HEK293 (cell line): ENCODE results near the gene ZNF579.

Experiments
- ATF2 ChIP-seq: fragments of 450-650 bp; formaldehyde crosslinking; IDR thresholded peaks from 2 replicates; pipeline ENCODE4 v1.5.1; 2016; ENCODE audit warnings: missing biosample characterization, missing genetic modification characterization, low read depth
- CTCF ChIP-seq: fragments of 450-650 bp; formaldehyde crosslinking; IDR thresholded peaks from 2 replicates; pipeline ENCODE4 v1.5.1; 2016; ENCODE audit warnings: missing biosample characterization, missing genetic modification characterization
- PATZ1 ChIP-seq: fragments of 450-650 bp; formaldehyde crosslinking; IDR thresholded peaks from 2 replicates; pipeline ENCODE4 v1.5.1; 2016; ENCODE audit warnings: missing biosample characterization, missing genetic modification characterization
- YY1 ChIP-seq: fragments of 450-650 bp; formaldehyde crosslinking; IDR thresholded peaks from 2 replicates; pipeline ENCODE4 v1.5.1; 2018; ENCODE audit warnings: missing biosample characterization, missing genetic modification characterization
- ZNF174 ChIP-seq: fragments of 450-650 bp; formaldehyde crosslinking; IDR thresholded peaks from 2 replicates; pipeline ENCODE4 v1.5.0; 2017; ENCODE audit warnings: missing biosample characterization, mild to moderate bottlenecking, missing genetic modification characterization
- ZNF23 ChIP-seq: fragments of 450-650 bp; formaldehyde crosslinking; IDR thresholded peaks from 2 replicates; pipeline ENCODE4 v1.5.1; 2016; ENCODE audit warnings: missing biosample characterization, missing genetic modification characterization, borderline replicate concordance
- ZNF561 ChIP-seq: fragments of 450-650 bp; IDR thresholded peaks from 2 replicates; pipeline ENCODE4 v1.5.1; 2018; ENCODE audit warnings: missing biosample characterization, missing genetic modification characterization, borderline replicate concordance
- ZSCAN5A ChIP-seq: fragments of 450-650 bp; formaldehyde crosslinking; IDR thresholded peaks from 2 replicates; pipeline ENCODE4 v1.5.1; 2016; ENCODE audit warnings: missing biosample characterization, missing genetic modification characterization

GRCh38 chr19:55624109-55625003 is 43.7 kb upstream of the ZNF579 start, which contains the start of gene ZNF784:
- TF ChIP-seq CTCF (tag by site-specific recombination) (no peak), ZNF561 (tag by site-specific recombination) (0 out of 2 replicates have a peak, but pooled peaks have one; percentile 72), PATZ1 (tag by site-specific recombination) (peak; percentile 44), ZNF23 (tag by site-specific recombination) (no peak), YY1 (peak; percentile 54; the same call in 1 of the 2 replicates), ATF2 (tag by site-specific recombination) (no peak), ZSCAN5A (tag by site-specific recombination) (no peak), ZNF174 (tag by site-specific recombination) (no peak)
